Stimulated activated memory B cell treated with anti-CD40 and anti-IgM and Interleukin-4, amounts not matched to agents 10 μg/mL and 1 μg/mL and 100 μg/mL, for 72 hours (primary cell): ENCODE results near the gene ADH7.
"Not testable (repeated sequence)": the region's sequence is repeated elsewhere in the genome, so short reads cannot be mapped to it uniquely, and the experiment has no call there.

Experiments
- ATAC-seq: fragments of 150-1000 bp; cut with Tn5 transposase; 2 replicates; pipeline ENCODE4 v1.10.0; 2021
- H3K27ac Mint-ChIP-seq: one replicate; pipeline ENCODE4 v1.8.0; 2022; ENCODE audit warnings: mild to moderate bottlenecking, mixed read lengths
- H3K27me3 Mint-ChIP-seq: one replicate; pipeline ENCODE4 v1.8.0; 2022; ENCODE audit warnings: mixed read lengths
- H3K36me3 Mint-ChIP-seq: one replicate; pipeline ENCODE4 v1.8.0; 2022; ENCODE audit warnings: mixed read lengths
- H3K4me1 Mint-ChIP-seq: one replicate; pipeline ENCODE4 v1.8.0; 2022; ENCODE audit warnings: mixed read lengths
- H3K4me3 Mint-ChIP-seq: one replicate; pipeline ENCODE4 v1.8.0; 2022; ENCODE audit warnings: mild to moderate bottlenecking, moderate library complexity, mixed read lengths
- H3K9me3 Mint-ChIP-seq: one replicate; pipeline ENCODE4 v1.8.0; 2022; ENCODE audit warnings: mixed read lengths

ADH7 gene

GRCh38 chr4:99372464-99372863 lies 62.7 kb downstream of the ADH7 start:
- not testable (repeated sequence) for ATAC-seq, H3K9me3 Mint-ChIP-seq, H3K4me1 Mint-ChIP-seq, H3K36me3 Mint-ChIP-seq, H3K27ac Mint-ChIP-seq, H3K4me3 Mint-ChIP-seq
- H3K27me3 Mint-ChIP-seq: peaks cover 18% of the 10 kb centered on the region

- H3K9me3 Mint-ChIP-seq, H3K4me1 Mint-ChIP-seq, H3K36me3 Mint-ChIP-seq, H3K27me3 Mint-ChIP-seq, ATAC-seq, H3K4me3 Mint-ChIP-seq, H3K27ac Mint-ChIP-seq: not testable (repeated sequence)
Measured at GRCh38 chr4:99367817-99368216, 67.3 kb downstream of the ADH7 start.

- Mint-ChIP-seq H3K36me3 (no peaks in the 10 kb centered on the region), H3K27me3 (peaks cover 7% of the 10 kb centered on the region), H3K4me1 (no peaks in the 10 kb centered on the region), H3K9me3 (no peaks in the 10 kb centered on the region), H3K4me3 (no peak overlapping the region), H3K27ac (no peak overlapping the region)
- no peak for ATAC-seq
Measured at GRCh38 chr4:99366491-99366890, 68.7 kb downstream of the ADH7 start.

GRCh38 chr4:99362768-99363167 lies 72.4 kb downstream of the ADH7 start:
- Mint-ChIP-seq H3K27ac (no peak overlapping the region), H3K36me3 (no peaks in the 10 kb centered on the region), H3K4me1 (no peaks in the 10 kb centered on the region), H3K9me3 (no peaks in the 10 kb centered on the region), H3K27me3 (no peaks in the 10 kb centered on the region), H3K4me3 (no peak overlapping the region)
- ATAC-seq: no peak
